K562 (cell line): ENCODE results near the gene HSF4. TPM values are rescaled to one million over a fixed set of nuclear protein-coding genes. Genes with fewer than 3 reads are reported as not detected.

ENCODE experiments used
- ATAC-seq: fragments of 200-7000 bp; cut with Tn5 transposase; 3 replicates; pipeline ENCODE4 v1.9.1; 2020; ENCODE audit warnings: moderate library complexity
- BruUV-seq: library from RNA; stranded (reverse); fragments of 400-500 nt; replicated peaks from 2 replicates; lab custom pipeline; 2021; lab: Mats Ljungman, UMichigan
- CTCF ChIA-PET: fragments of 300-600 bp; formaldehyde crosslinking; extraction: SDS; loops from one replicate; lab custom pipeline; 2021; ENCODE audit warnings: low intra/inter-chr PET ratio; lab: Yijun Ruan, JAX
- POLR2A ChIA-PET: fragments of 300-600, 350-650 bp; sonication (Branson Sonifier 250); formaldehyde crosslinking; extraction: SDS; loops from one replicate; lab custom pipeline; 2021; ENCODE audit warnings: antibody characterized with exemption, inconsistent platforms; lab: Yijun Ruan, JAX
- DNase-seq, 4 experiments: peaks; one replicate each; pipeline versions ENCODE4 v3.0.0 to v3.0.0-alpha.2; 2011 to 2018; ENCODE audit warnings: low spot score in 3 of 4, mixed read lengths in 3 of 4; ENCODE audit errors: extremely low read depth in 1 of 4
- FAIRE-seq: peaks from 2 replicates; lab custom pipeline; 2011; peaks lifted over from hg19 to GRCh38; lab: Jason Lieb, UNC
- H2AFZ ChIP-seq: 2 replicates; pipeline ENCODE4 v1.6.0; 2011; ENCODE audit warnings: low read depth, low read length, control low read depth, inconsistent platforms
- H3K27ac ChIP-seq: fragments of 200-600 bp; 3 replicates; pipeline ENCODE4 v1.8.0; 2011; ENCODE audit warnings: low read depth, mild to moderate bottlenecking, control low read depth, inconsistent platforms, low read length, moderate library complexity, mixed read lengths; ENCODE audit errors: extremely low read depth
- H3K27me3 ChIP-seq, 2 experiments: fragments of 300-600 bp in 1 of 2; 2 replicates in 1 of 2; 3 replicates in 1 of 2; pipeline versions ENCODE4 v1.6.0 to v1.8.0; 2011; ENCODE audit warnings: inconsistent platforms in 2 of 2, low read length in 2 of 2, mild to moderate bottlenecking in 1 of 2, mixed read lengths in 1 of 2, moderate library complexity in 1 of 2; ENCODE audit not compliant: control insufficient read depth in 2 of 2, insufficient read depth in 2 of 2
- H3K36me3 ChIP-seq: fragments of 300-600 bp; 3 replicates; pipeline ENCODE4 v1.8.0; 2011; ENCODE audit warnings: mild to moderate bottlenecking, low read length, inconsistent platforms; ENCODE audit not compliant: control insufficient read depth, insufficient read depth
- H3K4me1 ChIP-seq, 2 experiments: fragments of 200-600 bp in 1 of 2; replicated peaks in 1 of 2; 2 replicates in 1 of 2; 3 replicates in 1 of 2; pipeline versions ENCODE4 v1.5.1 to v1.8.0; 2011; ENCODE audit warnings: inconsistent platforms in 2 of 2, low read length in 2 of 2, mild to moderate bottlenecking in 1 of 2, mixed read lengths in 1 of 2, moderate library complexity in 1 of 2; ENCODE audit not compliant: control insufficient read depth in 2 of 2, insufficient read depth in 2 of 2
- H3K4me2 ChIP-seq: 2 replicates; pipeline ENCODE4 v1.6.1; 2011; ENCODE audit warnings: low read length, control low read depth, inconsistent platforms, mixed read lengths; ENCODE audit not compliant: insufficient read depth
- H3K4me3 ChIP-seq: fragments of 200-600 bp; sonication (generic), shearing (Covaris generic); 2 replicates; pipeline ENCODE4 v1.5.1; 2016; ENCODE audit warnings: control low read depth, inconsistent platforms
- H3K79me2 ChIP-seq: fragments of 200-600 bp; 3 replicates; pipeline ENCODE4 v1.8.0; 2011; ENCODE audit warnings: low read length, inconsistent platforms; ENCODE audit not compliant: control insufficient read depth, insufficient read depth
- H3K9ac ChIP-seq, 2 experiments: 2 replicates each; pipeline versions ENCODE4 v1.6.0 to v1.6.1; 2011; ENCODE audit warnings: low read depth in 2 of 2, low read length in 2 of 2, control low read depth in 1 of 2, inconsistent platforms in 1 of 2, mild to moderate bottlenecking in 1 of 2, mixed read lengths in 1 of 2; ENCODE audit not compliant: insufficient read depth in 1 of 2
- H3K9me1 ChIP-seq: one replicate; pipeline ENCODE4 v1.6.0; 2011; ENCODE audit warnings: inconsistent platforms, mild to moderate bottlenecking, low read length, moderate library complexity; ENCODE audit not compliant: control insufficient read depth, insufficient read depth
- H3K9me3 ChIP-seq: replicated peaks from 2 replicates; pipeline ENCODE4 v1.5.1; 2011; ENCODE audit warnings: low read depth, low read length, inconsistent platforms; ENCODE audit not compliant: control insufficient read depth, insufficient read depth
- H4K20me1 ChIP-seq: replicated peaks from 2 replicates; pipeline ENCODE4 v1.6.1; 2011; ENCODE audit warnings: low read length, inconsistent platforms, mixed read lengths; ENCODE audit not compliant: control insufficient read depth, insufficient read depth
- ATF2 ChIP-seq: sonication (generic); formaldehyde crosslinking; IDR thresholded peaks from 2 replicates; pipeline ENCODE4 v1.8.1; 2022; ENCODE audit warnings: missing genetic modification reagents
- CHCHD3 ChIP-seq: fragments of 250-450 bp; sonication (Bioruptor Pico); IDR thresholded peaks from 2 replicates; pipeline ENCODE4 v2.1.2; 2022; ENCODE audit warnings: mild to moderate bottlenecking
- CHD1 ChIP-seq: fragments of 200-600 bp; sonication (generic); IDR thresholded peaks from one replicate; pipeline ENCODE4 v1.6.1; 2012; ENCODE audit warnings: mild to moderate bottlenecking, moderate library complexity, low read length, inconsistent platforms
- CTCF ChIP-seq, 3 experiments: IDR thresholded peaks in 2 of 3; conservative IDR thresholded peaks in 1 of 3; 2 replicates each; pipeline ENCODE4 v1.5.1; 2011 to 2012; ENCODE audit warnings: low read length in 3 of 3, mild to moderate bottlenecking in 3 of 3, control low read depth in 2 of 3, improper control_type of control experiment in 1 of 3, inconsistent platforms in 1 of 3, low read depth in 1 of 3, mixed read lengths in 1 of 3, moderate library complexity in 1 of 3; ENCODE audit not compliant: insufficient read depth in 2 of 3
- DEAF1 ChIP-seq: fragments of 450-650 bp; formaldehyde crosslinking; IDR thresholded peaks from 2 replicates; pipeline ENCODE4 v1.4.0; 2020; ENCODE audit warnings: mild to moderate bottlenecking, moderate library complexity
- MITF ChIP-seq: IDR thresholded peaks from 2 replicates; pipeline ENCODE4 v1.6.1; 2014; ENCODE audit warnings: antibody characterized with exemption
- PRDM10 ChIP-seq: fragments of 450-650 bp; IDR thresholded peaks from 2 replicates; pipeline ENCODE4 v1.6.1; 2018; ENCODE audit not compliant: partially characterized antibody
- RAD21 ChIP-seq, 2 experiments: fragments of 250-450 bp in 1 of 2; fragments of 450-650 bp in 1 of 2; sonication (Bioruptor Pico) in 1 of 2; formaldehyde crosslinking in 1 of 2; IDR thresholded peaks in 1 of 2; conservative IDR thresholded peaks in 1 of 2; 2 replicates each; pipeline versions ENCODE4 v1.4.0 to v1.8.0; 2020 to 2022; ENCODE audit warnings: mild to moderate bottlenecking in 2 of 2, moderate library complexity in 1 of 2
- WGBS: fragments of 100-300 bp; shearing (Covaris generic); methylation state at CpG from one replicate; pipeline ENCODE4 v1.1.6; 2016; ENCODE audit warnings: low coverage, mixed read lengths; ENCODE audit not compliant: insufficient coverage; ENCODE audit errors: missing lambda C conversion rate; 5-methylcytosine and 5-hydroxymethylcytosine counted together
- in situ Hi-C: fragments of 300-500 bp; cut with MboI; formaldehyde crosslinking; loops from 4 replicates; pipeline ENCODE4 v1.15.0; 2018; ENCODE audit warnings: inconsistent platforms, mixed read lengths
- intact Hi-C: fragments of 100-400 bp; cut with micrococcal nuclease; formaldehyde crosslinking; loops from 2 replicates; pipeline ENCODE4 v1.14.2; 2022
- polyA plus RNA-seq, 8 experiments: library from polyadenylated mRNA; depleted of rRNA in 4 of 8; stranded (reverse) in 5 of 8; unstranded in 3 of 8; fragments of >200 nt; fragmentation: Nextera tagmentation in 2 of 8; fragmentation: Illumina TruSeq in 1 of 8; extraction: Ambion mirVana in 2 of 8; extraction: Trizol in 1 of 8; gene quantifications; 2 replicates each; pipeline versions ENCODE4 v1.2.1 to v1.2.3, GENCODE V29; 2011 to 2014; ENCODE audit warnings: inconsistent platforms in 1 of 8, missing spikeins in 1 of 8
- total RNA-seq, 7 experiments: library from RNA; depleted of rRNA in 6 of 7; stranded (reverse); fragments of >200 nt in 6 of 7; fragmentation: Illumina TruSeq in 2 of 7; extraction: Trizol in 2 of 7; gene quantifications; 2 replicates each; pipeline versions ENCODE4 v1.2.1 to v1.2.3, GENCODE V29; 2011 to 2021; ENCODE audit warnings: low replicate concordance in 1 of 7

HSF4 gene
- total and polyA plus RNA-seq, 9 of the 15 experiments (the other 6 are each of a cell fraction or from before 2014, with no cell fraction given): 0.50 to 35.4 (median 8.8) TPM; not detected in 1

- ChIA-PET CTCF (no interaction called here), POLR2A (interaction anchor here (1.4 kb wide), 1 partner anchor 12 kb away, joined by 3 read pairs; no protein-coding TSS in a partner anchor)
- DNase-seq (no peak), FAIRE-seq (no peak), ATAC-seq (no peak)
- Histone ChIP-seq H3K9me1 (no peaks in the 10 kb centered on the region), H4K20me1 (no peaks in the 10 kb centered on the region), H3K4me2 (no peak overlapping the region), H3K9me3 (no peaks in the 10 kb centered on the region), H3K9ac (no peak overlapping the region), H2AFZ (no peak overlapping the region), H3K36me3 (peaks cover 71% of the 10 kb centered on the region), H3K4me3 (no peak overlapping the region), H3K27ac (no peak overlapping the region), H3K4me1 (peaks cover 0 to 26% of the 10 kb centered on the region in 2 experiments; a peak in 2 of 5 replicates), H3K79me2 (no peaks in the 10 kb centered on the region), H3K27me3 (no peaks in the 10 kb centered on the region)
- intact Hi-C loops (no loop called here), in situ Hi-C loops (no loop called here)
- no TSS peak for BruUV-seq
- 71% methylated on average over 6 of the region's 7 CpGs for WGBS
- no peak for TF ChIP-seq MITF
- TF ChIP-seq DEAF1 (CRISPR knock-in tag): no peak
- TF ChIP-seq PRDM10: no peak
- TF ChIP-seq RAD21 (CRISPR knock-in tag; conservative IDR thresholded peaks at IDR 0.05 in 1 of 2, IDR thresholded peaks at IDR 0.05 in 1 of 2): 0 out of 4 replicates have a peak, but pooled peaks of 1 of the 2 experiments have one; percentile 16
- TF ChIP-seq CTCF (IDR thresholded peaks at IDR 0.05 in 2 of 3, conservative IDR thresholded peaks at IDR 0.05 in 1 of 3; ENCODE audit: insufficient read depth in 2 of 3, low read depth in 1 of 3, low read length in 3 of 3): peak in 1 of 3 experiments; percentile 21; a peak in 2 of 6 replicates
- TF ChIP-seq CHD1: no peak
- no peak for TF ChIP-seq ATF2
- TF ChIP-seq CHCHD3 (CRISPR knock-in tag): no peak
These were observed 17.8 kb upstream of the HSF4 start for GRCh38 chr16:67146523-67147357.
